ENCODE measurements around the gene NOS1.

NOS1 gene

GRCh38 chr12:117359029-117359845, 2.2 kb downstream of the NOS1 start:
- DNase-seq (ENCODE audit: insufficient read length, low spot score): no peak
- TF ChIP-seq PAX5 (IDR thresholded peaks at IDR 0.05; ENCODE audit: insufficient read depth, low read length, severe bottlenecking) (no peak), POLR2A (IDR thresholded peaks at IDR 0.05; ENCODE audit: low read depth, low read length) (no peak), SPI1 (IDR thresholded peaks at IDR 0.05; ENCODE audit: low read depth, low read length) (no peak), POLR2AphosphoS5 (IDR thresholded peaks at IDR 0.05; ENCODE audit: low read depth, low read length) (no peak), TAF1 (IDR thresholded peaks at IDR 0.05; ENCODE audit: low read depth, low read length) (no peak), POU2F2 (IDR thresholded peaks at IDR 0.05; ENCODE audit: low read depth, low read length) (no peak)
- no peak for FAIRE-seq

GRCh38 chr12:117356048-117356447, 5.4 kb downstream of the NOS1 start:
- DNase-seq (ENCODE audit: insufficient read length, low spot score) (no peak), FAIRE-seq (no peak)
- no peak for TF ChIP-seq POLR2AphosphoS5 (IDR thresholded peaks at IDR 0.05; ENCODE audit: low read depth, low read length)
- TF ChIP-seq TAF1 (IDR thresholded peaks at IDR 0.05; ENCODE audit: low read depth, low read length): no peak
- TF ChIP-seq SPI1 (IDR thresholded peaks at IDR 0.05; ENCODE audit: low read depth, low read length): no peak
- TF ChIP-seq PAX5 (IDR thresholded peaks at IDR 0.05; ENCODE audit: insufficient read depth, low read length, severe bottlenecking): no peak
- no peak for TF ChIP-seq POLR2A (IDR thresholded peaks at IDR 0.05; ENCODE audit: low read depth, low read length)
- TF ChIP-seq POU2F2 (IDR thresholded peaks at IDR 0.05; ENCODE audit: low read depth, low read length): no peak

DNA sequence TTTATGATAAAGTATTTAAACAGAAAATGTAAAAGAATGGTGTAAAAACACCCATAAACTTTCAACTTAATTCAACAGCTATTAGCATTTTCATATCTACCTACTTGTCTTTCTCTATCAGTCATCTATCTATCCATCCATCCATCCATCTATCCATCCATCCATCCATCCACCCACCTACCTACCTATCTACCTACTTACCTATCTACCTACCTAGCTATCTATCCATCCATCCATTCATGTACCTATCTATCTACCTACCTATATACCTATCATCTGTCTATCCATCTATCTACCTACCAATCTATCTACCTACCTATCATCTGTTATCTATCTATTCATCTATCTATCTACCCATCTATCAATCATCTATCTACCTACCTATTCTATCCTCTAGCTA, 8.5 kb downstream of the NOS1 start:
- FAIRE-seq: no peak
- no peak for TF ChIP-seq TAF1 (IDR thresholded peaks at IDR 0.05; ENCODE audit: low read depth, low read length)
- TF ChIP-seq PAX5 (IDR thresholded peaks at IDR 0.05; ENCODE audit: insufficient read depth, low read length, severe bottlenecking): no peak
- TF ChIP-seq POLR2A (IDR thresholded peaks at IDR 0.05; ENCODE audit: low read depth, low read length): no peak
- no peak for TF ChIP-seq POU2F2 (IDR thresholded peaks at IDR 0.05; ENCODE audit: low read depth, low read length)
- no peak for TF ChIP-seq SPI1 (IDR thresholded peaks at IDR 0.05; ENCODE audit: low read depth, low read length)
- TF ChIP-seq POLR2AphosphoS5 (IDR thresholded peaks at IDR 0.05; ENCODE audit: low read depth, low read length): no peak

DNA sequence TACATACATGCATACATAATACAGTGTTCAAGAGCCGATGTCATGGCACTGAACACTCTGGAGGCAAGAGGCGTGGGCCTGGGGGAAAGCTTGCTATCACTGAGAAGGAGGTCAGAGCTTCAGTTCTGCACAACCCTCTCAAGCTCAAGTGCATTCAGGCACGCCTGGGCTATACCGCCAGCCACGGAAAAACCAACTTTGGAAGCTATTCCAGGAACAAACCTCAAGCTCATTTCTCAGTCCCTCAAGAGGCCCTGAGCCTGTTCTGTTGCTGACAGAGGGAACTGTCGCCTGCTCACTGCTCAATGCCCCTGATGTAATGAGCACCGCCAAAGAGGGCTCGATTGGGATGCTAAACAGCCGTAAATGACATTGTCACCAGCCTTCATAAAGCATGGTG, 9.2 kb downstream of the NOS1 start:
- FAIRE-seq: no peak

More for the DNA sequence above, 8.5 kb downstream of the NOS1 start:
- no peak for DNase-seq (ENCODE audit: insufficient read length, low spot score)

GRCh38 chr12:117350140-117350539, 11.3 kb downstream of the NOS1 start:
- FAIRE-seq (no peak), DNase-seq (ENCODE audit: insufficient read length, low spot score) (no peak)
- TF ChIP-seq POU2F2 (IDR thresholded peaks at IDR 0.05; ENCODE audit: low read depth, low read length) (no peak), PAX5 (IDR thresholded peaks at IDR 0.05; ENCODE audit: insufficient read depth, low read length, severe bottlenecking) (no peak), POLR2AphosphoS5 (IDR thresholded peaks at IDR 0.05; ENCODE audit: low read depth, low read length) (no peak), TAF1 (IDR thresholded peaks at IDR 0.05; ENCODE audit: low read depth, low read length) (no peak), POLR2A (IDR thresholded peaks at IDR 0.05; ENCODE audit: low read depth, low read length) (no peak), SPI1 (IDR thresholded peaks at IDR 0.05; ENCODE audit: low read depth, low read length) (no peak)

More for the DNA sequence above, 9.2 kb downstream of the NOS1 start:
- no peak for DNase-seq (ENCODE audit: insufficient read length, low spot score)
- no peak for TF ChIP-seq POLR2A (IDR thresholded peaks at IDR 0.05; ENCODE audit: low read depth, low read length)
- TF ChIP-seq POLR2AphosphoS5 (IDR thresholded peaks at IDR 0.05; ENCODE audit: low read depth, low read length): no peak
- no peak for TF ChIP-seq TAF1 (IDR thresholded peaks at IDR 0.05; ENCODE audit: low read depth, low read length)
- TF ChIP-seq SPI1 (IDR thresholded peaks at IDR 0.05; ENCODE audit: low read depth, low read length): no peak
- TF ChIP-seq PAX5 (IDR thresholded peaks at IDR 0.05; ENCODE audit: insufficient read depth, low read length, severe bottlenecking): no peak
- TF ChIP-seq POU2F2 (IDR thresholded peaks at IDR 0.05; ENCODE audit: low read depth, low read length): no peak

- no peak for DNase-seq (ENCODE audit: insufficient read length, low spot score)
- TF ChIP-seq POLR2A (IDR thresholded peaks at IDR 0.05; ENCODE audit: low read depth, low read length): no peak
- no peak for TF ChIP-seq POLR2AphosphoS5 (IDR thresholded peaks at IDR 0.05; ENCODE audit: low read depth, low read length)
- TF ChIP-seq PAX5 (IDR thresholded peaks at IDR 0.05; ENCODE audit: insufficient read depth, low read length, severe bottlenecking): no peak
- TF ChIP-seq TAF1 (IDR thresholded peaks at IDR 0.05; ENCODE audit: low read depth, low read length): no peak
- no peak for TF ChIP-seq POU2F2 (IDR thresholded peaks at IDR 0.05; ENCODE audit: low read depth, low read length)
- TF ChIP-seq SPI1 (IDR thresholded peaks at IDR 0.05; ENCODE audit: low read depth, low read length): no peak
- FAIRE-seq: no peak
Measured at GRCh38 chr12:117347588-117347987, 13.8 kb downstream of the NOS1 start.

DNA sequence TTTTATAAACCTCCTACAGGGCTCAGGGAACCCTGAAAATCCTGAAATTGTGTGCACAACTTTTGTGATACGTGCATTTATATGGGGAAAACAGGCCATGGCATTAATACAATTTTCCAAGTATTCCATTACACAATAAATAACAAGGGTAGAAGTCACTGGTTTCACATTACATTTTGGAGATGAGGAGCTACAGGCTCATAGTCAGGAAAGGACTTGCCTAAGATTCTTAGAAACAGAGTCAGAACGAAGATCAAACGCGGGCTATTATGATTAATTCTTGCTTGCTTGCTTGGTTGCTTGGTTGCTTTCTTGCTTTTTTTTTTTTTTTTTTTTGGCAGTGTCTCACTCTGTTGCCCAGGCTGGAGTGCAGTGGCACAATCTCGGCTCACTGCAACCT, 16.7 kb downstream of the NOS1 start:
- FAIRE-seq (no peak), DNase-seq (ENCODE audit: insufficient read length, low spot score) (no peak)
- TF ChIP-seq POLR2AphosphoS5 (IDR thresholded peaks at IDR 0.05; ENCODE audit: low read depth, low read length): no peak
- TF ChIP-seq PAX5 (IDR thresholded peaks at IDR 0.05; ENCODE audit: insufficient read depth, low read length, severe bottlenecking): no peak
- no peak for TF ChIP-seq SPI1 (IDR thresholded peaks at IDR 0.05; ENCODE audit: low read depth, low read length)
- no peak for TF ChIP-seq TAF1 (IDR thresholded peaks at IDR 0.05; ENCODE audit: low read depth, low read length)
- TF ChIP-seq POU2F2 (IDR thresholded peaks at IDR 0.05; ENCODE audit: low read depth, low read length): no peak
- TF ChIP-seq POLR2A (IDR thresholded peaks at IDR 0.05; ENCODE audit: low read depth, low read length): no peak

GRCh38 chr12:117343849-117344248, 17.6 kb downstream of the NOS1 start:
- TF ChIP-seq SPI1 (IDR thresholded peaks at IDR 0.05; ENCODE audit: low read depth, low read length): no peak
- TF ChIP-seq POU2F2 (IDR thresholded peaks at IDR 0.05; ENCODE audit: low read depth, low read length): no peak
- no peak for TF ChIP-seq POLR2AphosphoS5 (IDR thresholded peaks at IDR 0.05; ENCODE audit: low read depth, low read length)
- TF ChIP-seq POLR2A (IDR thresholded peaks at IDR 0.05; ENCODE audit: low read depth, low read length): no peak
- TF ChIP-seq TAF1 (IDR thresholded peaks at IDR 0.05; ENCODE audit: low read depth, low read length): no peak
- TF ChIP-seq PAX5 (IDR thresholded peaks at IDR 0.05; ENCODE audit: insufficient read depth, low read length, severe bottlenecking): no peak
- FAIRE-seq (no peak), DNase-seq (ENCODE audit: insufficient read length, low spot score) (no peak)

DNA sequence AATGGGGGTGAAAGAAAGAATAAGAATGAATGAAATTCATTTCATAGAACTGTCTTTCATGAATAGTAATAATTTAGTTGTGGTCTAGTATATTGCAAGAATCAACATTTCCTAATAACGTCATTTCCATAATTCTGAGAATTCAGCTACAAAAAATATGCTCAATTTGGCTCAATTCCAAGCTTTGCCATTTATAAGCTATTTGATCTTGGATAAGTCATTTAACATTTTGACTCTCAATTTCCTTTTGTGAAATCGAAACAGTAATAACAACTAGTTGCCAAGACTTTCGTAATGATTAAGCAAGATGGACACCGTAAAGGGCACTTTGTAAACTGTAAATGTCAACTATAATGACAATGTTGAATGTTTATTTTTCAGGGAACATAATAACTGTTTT, 18.1 kb downstream of the NOS1 start:
- FAIRE-seq (no peak), DNase-seq (ENCODE audit: insufficient read length, low spot score) (no peak)
- TF ChIP-seq TAF1 (IDR thresholded peaks at IDR 0.05; ENCODE audit: low read depth, low read length) (no peak), SPI1 (IDR thresholded peaks at IDR 0.05; ENCODE audit: low read depth, low read length) (no peak)
